HEK293T (cell line): ENCODE data around the gene LIN52.

Experiments
- ARNT ChIP-seq: fragments of 450-650 bp; IDR thresholded peaks from 2 replicates; pipeline ENCODE4 v1.6.1; 2017; ENCODE audit warnings: mild to moderate bottlenecking
- BHLHE40 ChIP-seq: fragments of 450-650 bp; IDR thresholded peaks from 2 replicates; pipeline ENCODE4 v1.6.1; 2016; ENCODE audit warnings: mild to moderate bottlenecking, moderate library complexity, borderline replicate concordance
- ELF4 ChIP-seq: fragments of 450-650 bp; IDR thresholded peaks from 2 replicates; pipeline ENCODE4 v1.6.1; 2017; ENCODE audit warnings: antibody characterized with exemption
- FOXK2 ChIP-seq: fragments of 450-650 bp; IDR thresholded peaks from 2 replicates; pipeline ENCODE4 v1.6.1; 2016; ENCODE audit warnings: mild to moderate bottlenecking
- FOXM1 ChIP-seq: fragments of 450-650 bp; IDR thresholded peaks from 2 replicates; pipeline ENCODE4 v1.6.1; 2017; ENCODE audit warnings: mild to moderate bottlenecking, borderline replicate concordance
- LEF1 ChIP-seq: fragments of 450-650 bp; IDR thresholded peaks from 2 replicates; pipeline ENCODE4 v1.6.1; 2017; ENCODE audit warnings: mild to moderate bottlenecking, borderline replicate concordance
- PKNOX1 ChIP-seq: fragments of 450-650 bp; IDR thresholded peaks from 2 replicates; pipeline ENCODE4 v1.6.1; 2016
- SP1 ChIP-seq: fragments of 450-650 bp; IDR thresholded peaks from 2 replicates; pipeline ENCODE4 v1.6.1; 2017
- SUZ12 ChIP-seq: fragments of 450-650 bp; IDR thresholded peaks from 2 replicates; pipeline ENCODE4 v1.6.1; 2016; ENCODE audit warnings: mild to moderate bottlenecking
- TARDBP ChIP-seq: fragments of 450-650 bp; IDR thresholded peaks from 2 replicates; pipeline ENCODE4 v1.6.1; 2016

GRCh38 chr14:74140374-74140850 is 55.7 kb downstream of the LIN52 start:
- TF ChIP-seq SP1 (no peak), ELF4 (no peak), FOXM1 (no peak), BHLHE40 (no peak), PKNOX1 (peak; percentile 60), ARNT (no peak), TARDBP (no peak), LEF1 (no peak), FOXK2 (no peak), SUZ12 (no peak)
